ENCODE results near the gene FIBP.
"Not testable (repeated sequence)": the region's sequence is repeated elsewhere in the genome, so short reads cannot be mapped to it uniquely, and the experiment has no call there.

Gene FIBP

DNA sequence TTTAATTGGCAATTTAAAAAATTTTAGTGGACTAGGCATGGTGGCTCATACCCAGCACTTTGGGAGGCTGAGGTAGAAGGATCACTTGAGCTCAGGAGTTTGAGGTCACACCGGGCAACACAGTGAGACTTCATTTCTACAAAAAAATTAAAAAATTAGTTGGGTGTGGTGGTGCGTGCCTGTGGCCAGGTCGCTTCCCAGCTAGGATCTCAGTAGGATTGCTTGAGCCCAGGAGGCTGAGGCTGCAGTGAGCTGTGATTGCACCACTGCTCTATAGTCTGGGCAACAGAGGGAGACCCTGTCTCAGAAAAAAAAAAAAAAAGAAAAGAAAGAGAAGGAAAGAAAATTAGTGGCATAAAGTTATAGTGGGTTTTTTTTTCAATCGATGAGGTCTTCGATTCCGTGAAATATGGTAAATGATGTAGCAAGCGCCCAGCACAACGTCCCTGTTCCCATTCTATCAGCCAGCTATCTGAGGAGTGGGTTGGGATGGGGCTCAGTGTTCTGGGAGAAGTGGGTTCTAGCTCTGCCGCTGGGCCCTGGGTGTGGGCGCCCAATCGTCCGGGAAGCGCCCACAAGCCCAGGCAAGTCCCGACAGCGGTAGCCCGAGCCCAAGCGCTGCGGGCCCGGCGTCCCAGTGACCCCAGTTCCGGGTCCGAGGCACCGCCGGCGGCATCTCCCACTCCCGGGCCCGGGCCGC is 10.5 kb upstream of the FIBP start:
- DNase-seq (ENCODE audit: low spot score): no peak
- in situ Hi-C loops (cut with MboI; ENCODE audit: low sequenced_read_pairs, unreplicated experiment): no loop called here
- TF ChIP-seq, protein P1, sequence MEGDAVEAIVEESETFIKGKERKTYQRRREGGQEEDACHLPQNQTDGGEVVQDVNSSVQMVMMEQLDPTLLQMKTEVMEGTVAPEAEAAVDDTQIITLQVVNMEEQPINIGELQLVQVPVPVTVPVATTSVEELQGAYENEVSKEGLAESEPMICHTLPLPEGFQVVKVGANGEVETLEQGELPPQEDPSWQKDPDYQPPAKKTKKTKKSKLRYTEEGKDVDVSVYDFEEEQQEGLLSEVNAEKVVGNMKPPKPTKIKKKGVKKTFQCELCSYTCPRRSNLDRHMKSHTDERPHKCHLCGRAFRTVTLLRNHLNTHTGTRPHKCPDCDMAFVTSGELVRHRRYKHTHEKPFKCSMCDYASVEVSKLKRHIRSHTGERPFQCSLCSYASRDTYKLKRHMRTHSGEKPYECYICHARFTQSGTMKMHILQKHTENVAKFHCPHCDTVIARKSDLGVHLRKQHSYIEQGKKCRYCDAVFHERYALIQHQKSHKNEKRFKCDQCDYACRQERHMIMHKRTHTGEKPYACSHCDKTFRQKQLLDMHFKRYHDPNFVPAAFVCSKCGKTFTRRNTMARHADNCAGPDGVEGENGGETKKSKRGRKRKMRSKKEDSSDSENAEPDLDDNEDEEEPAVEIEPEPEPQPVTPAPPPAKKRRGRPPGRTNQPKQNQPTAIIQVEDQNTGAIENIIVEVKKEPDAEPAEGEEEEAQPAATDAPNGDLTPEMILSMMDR (IDR thresholded peaks at IDR 0.05; ENCODE audit: borderline replicate concordance, control extremely low read depth, extremely low read depth, insufficient read depth, missing control alignments): no peak

DNA sequence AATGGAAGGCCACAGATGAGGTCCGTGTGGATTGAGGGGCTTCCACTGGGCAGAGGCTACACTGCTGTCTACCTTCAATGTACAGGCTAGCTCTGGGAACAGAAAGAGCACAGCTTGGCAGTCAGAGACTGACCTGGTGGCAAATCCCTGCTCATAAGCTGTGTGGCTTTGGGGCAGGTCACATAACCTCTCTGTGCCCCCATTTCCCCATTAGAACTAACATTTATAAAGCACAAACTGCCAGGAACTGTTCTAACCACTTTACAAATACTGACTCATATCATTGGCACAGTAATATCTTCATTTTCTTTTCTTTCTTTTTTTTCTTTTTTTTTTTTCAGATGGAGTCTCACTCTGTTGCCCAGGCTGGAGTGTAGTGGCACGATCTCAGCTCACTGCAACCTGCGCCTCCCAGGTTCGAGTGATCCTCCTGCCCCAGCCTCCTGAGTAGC is 8.8 kb upstream of the FIBP start:
- TF ChIP-seq, protein P1 (IDR thresholded peaks at IDR 0.05; ENCODE audit: borderline replicate concordance, control extremely low read depth, extremely low read depth, insufficient read depth, missing control alignments): no peak
- in situ Hi-C loops (cut with MboI; ENCODE audit: low sequenced_read_pairs, unreplicated experiment): no loop called here
- DNase-seq (ENCODE audit: low spot score): no peak

DNA sequence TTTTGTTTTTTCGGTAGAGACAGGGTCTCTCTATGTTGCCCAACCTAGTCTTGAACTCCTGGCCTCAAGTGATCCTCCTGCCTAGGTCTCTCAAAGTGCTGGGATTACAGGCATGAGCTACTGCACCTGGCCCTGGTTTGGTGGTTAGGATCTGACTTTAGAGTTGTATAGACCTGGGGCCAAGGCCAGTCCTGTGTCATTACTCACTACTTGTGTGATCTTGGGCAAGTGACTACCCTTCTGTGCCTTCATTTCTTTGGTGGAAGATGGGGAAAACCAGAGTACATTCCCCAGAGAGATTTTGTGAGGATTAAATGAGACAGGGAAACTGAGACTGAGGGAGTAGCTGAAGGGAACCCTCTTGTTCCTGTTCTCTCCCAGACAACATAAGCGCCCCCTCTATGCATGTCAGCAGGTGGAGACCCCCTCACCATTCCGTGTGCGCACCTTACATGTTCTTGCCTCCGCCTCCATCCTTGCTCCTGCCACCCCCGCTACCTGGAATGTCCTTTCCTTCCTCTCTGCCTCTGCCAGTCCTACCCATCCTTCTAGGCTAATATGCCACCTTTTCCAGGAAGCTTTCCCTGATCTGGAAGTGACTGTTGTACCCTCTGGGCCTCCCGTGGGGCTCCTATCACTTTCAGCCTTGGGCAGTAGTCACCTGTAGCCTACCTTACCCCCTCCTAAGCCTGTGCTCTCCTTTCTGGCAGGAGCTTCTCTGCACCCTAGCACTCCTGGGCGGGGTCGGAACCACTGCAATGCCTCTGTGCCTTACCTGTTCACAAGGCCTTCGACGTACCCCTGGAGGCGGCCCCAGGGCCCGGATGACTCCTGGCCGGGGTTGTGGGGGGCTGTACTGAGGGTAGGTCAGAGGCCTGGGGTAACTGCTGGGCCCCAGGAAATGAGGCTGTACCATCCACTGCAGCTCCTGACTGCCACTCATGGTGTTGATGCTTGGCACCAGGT is 8.0 kb upstream of the FIBP start:
- no peak for DNase-seq (ENCODE audit: low spot score)
- TF ChIP-seq, protein P1 (IDR thresholded peaks at IDR 0.05; ENCODE audit: borderline replicate concordance, control extremely low read depth, extremely low read depth, insufficient read depth, missing control alignments): no peak
- in situ Hi-C loops (cut with MboI; ENCODE audit: low sequenced_read_pairs, unreplicated experiment): no loop called here

DNA sequence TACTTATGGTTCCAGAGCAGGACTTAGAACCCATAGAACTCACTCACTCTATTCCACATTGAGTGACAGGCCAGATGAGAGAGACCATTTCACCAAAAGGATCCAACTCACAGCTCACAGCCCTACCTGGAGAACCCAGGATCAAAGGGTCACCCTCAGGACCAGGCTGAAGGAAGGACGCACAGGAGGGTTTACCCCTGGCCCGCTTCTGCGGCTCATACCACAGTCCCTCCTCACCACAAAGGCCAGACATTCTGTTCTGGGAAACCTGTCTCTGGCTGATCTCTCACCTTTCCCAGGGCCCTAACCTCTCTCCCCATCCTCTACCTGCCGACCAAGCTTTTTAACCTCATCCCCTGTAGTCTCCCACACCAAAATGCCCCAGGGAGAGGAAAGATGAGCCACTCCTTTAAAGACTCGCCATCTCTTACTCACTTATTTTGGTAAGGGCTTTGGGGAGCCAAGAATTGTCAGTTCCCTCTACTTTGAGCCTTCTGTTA is 7.3 kb upstream of the FIBP start:
- TF ChIP-seq, protein P1 (IDR thresholded peaks at IDR 0.05; ENCODE audit: borderline replicate concordance, control extremely low read depth, extremely low read depth, insufficient read depth, missing control alignments): no peak
- in situ Hi-C loops (cut with MboI; ENCODE audit: low sequenced_read_pairs, unreplicated experiment): no loop called here
- no peak for DNase-seq (ENCODE audit: low spot score)

DNA sequence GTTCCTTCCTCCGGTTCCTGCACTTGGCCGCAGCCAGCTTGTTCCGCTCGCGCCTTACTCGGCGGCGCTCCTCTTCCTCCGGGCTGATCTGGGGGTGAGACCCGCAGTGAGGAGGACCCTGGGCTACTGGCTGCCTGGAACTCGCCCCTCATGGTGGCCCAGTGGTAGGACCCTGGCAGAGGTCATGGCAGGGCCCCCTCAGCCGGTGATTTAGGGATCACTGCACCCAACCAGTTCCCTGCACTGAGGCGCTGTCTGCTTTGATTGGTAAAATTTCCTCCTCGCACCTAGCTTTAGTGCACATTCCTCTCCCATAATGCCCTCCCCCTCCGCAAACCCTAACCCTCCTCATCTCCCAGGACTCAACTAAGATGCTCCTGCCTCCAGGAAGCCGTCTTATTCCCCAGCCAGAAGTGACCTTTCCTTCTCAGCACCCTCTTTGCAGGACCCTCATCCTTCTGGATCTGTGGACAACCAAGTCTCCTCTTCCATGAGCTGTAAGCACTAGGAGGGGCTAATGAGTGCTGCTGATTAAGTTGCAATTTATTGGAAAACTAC is 5.8 kb upstream of the FIBP start:
- no peak for DNase-seq (ENCODE audit: low spot score)
- in situ Hi-C loops (cut with MboI; ENCODE audit: low sequenced_read_pairs, unreplicated experiment): no loop called here
- TF ChIP-seq, protein P1 (IDR thresholded peaks at IDR 0.05; ENCODE audit: borderline replicate concordance, control extremely low read depth, extremely low read depth, insufficient read depth, missing control alignments): no peak

DNA sequence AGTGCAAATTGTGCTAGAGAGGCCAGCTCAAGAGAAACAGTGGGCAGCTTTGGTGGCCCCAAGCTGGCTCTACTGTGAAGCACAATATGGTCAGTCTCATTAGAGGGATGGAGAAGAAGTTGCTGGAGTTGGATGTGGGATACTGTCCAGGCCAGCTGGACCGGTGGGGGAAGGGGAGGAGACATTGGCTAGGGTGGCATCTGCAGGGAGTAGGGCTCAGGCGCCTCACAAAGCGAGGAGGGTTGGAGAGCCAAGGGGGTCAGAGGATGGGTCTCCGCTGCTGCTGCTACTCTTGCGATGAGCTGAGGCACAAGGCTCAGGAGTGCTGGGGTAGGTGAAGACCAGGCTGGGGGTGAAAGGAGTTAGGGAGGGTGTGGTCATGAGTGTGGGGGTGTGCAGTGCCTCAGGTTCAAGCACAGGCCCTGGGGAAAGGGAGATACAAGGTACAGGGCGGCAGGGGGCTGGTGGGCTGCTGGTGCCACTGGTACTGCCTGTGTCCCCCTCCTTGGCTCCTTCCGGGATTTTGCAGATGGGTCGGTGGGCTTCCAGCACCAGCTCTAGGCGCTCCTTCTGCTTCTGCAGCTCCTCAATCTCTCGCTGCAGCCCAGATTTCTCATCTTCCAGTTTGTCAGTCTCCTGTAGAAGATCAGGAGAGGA is 4.5 kb upstream of the FIBP start:
- TF ChIP-seq, protein P1 (IDR thresholded peaks at IDR 0.05; ENCODE audit: borderline replicate concordance, control extremely low read depth, extremely low read depth, insufficient read depth, missing control alignments): no peak
- in situ Hi-C loops (cut with MboI; ENCODE audit: low sequenced_read_pairs, unreplicated experiment): no loop called here
- no peak for DNase-seq (ENCODE audit: low spot score)

DNA sequence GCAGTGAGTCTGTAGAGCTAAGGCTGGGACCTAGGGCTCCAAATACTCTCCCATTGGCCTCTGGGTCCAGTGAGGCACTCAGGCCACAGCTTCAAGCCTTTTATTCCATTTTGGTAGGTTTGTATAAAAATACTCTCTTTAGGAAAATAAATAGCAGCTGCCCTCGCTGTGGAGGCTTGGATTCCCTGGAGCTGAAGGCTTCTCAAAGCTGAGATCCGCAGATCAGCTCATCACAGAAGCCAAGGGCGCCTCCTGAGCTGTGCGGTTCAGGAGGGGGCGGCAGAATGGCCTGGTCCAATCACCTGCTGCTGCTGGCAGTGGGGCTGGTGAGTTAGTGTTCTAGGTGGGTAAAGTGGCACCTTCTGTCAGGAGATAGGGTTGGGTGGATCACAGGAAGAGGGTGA is 3.9 kb upstream of the FIBP start:
- in situ Hi-C loops (cut with MboI; ENCODE audit: low sequenced_read_pairs, unreplicated experiment); DNase-seq (ENCODE audit: low spot score): not testable (repeated sequence)
